PFSK-1 (cell line): ENCODE results near the gene CS.

Experiments used
- FOXP2 ChIP-seq: optimal IDR thresholded peaks from 2 replicates; pipeline ENCODE3; 2011; ENCODE audit warnings: borderline replicate concordance, control low read depth, inconsistent platforms; ENCODE audit not compliant: insufficient read depth; ENCODE audit errors: extremely low read length, extremely low read depth
- POLR2AphosphoS5 ChIP-seq: IDR thresholded peaks from 2 replicates; pipeline ENCODE4 v1.6.1; 2012; ENCODE audit warnings: low read depth, mild to moderate bottlenecking, control low read depth, low read length, moderate library complexity
- SIN3A ChIP-seq: IDR thresholded peaks from 2 replicates; pipeline ENCODE4 v1.6.1; 2012; ENCODE audit warnings: mild to moderate bottlenecking, low read length, moderate library complexity, borderline replicate concordance; ENCODE audit not compliant: insufficient read depth
- TAF1 ChIP-seq: IDR thresholded peaks from 2 replicates; pipeline ENCODE4 v1.6.1; 2012; ENCODE audit warnings: low read length, control low read depth, borderline replicate concordance; ENCODE audit not compliant: insufficient read depth
- TF ChIP-seq, protein P1 (sequence below), 2 experiments: IDR thresholded peaks; 2 replicates each; pipeline versions ENCODE4 v1.6.1 to v1.8.0; 2011 to 2012; ENCODE audit warnings: low read depth in 2 of 2, low read length in 2 of 2, control low read depth in 1 of 2, inconsistent platforms in 1 of 2, mild to moderate bottlenecking in 1 of 2, moderate library complexity in 1 of 2; ENCODE audit not compliant: insufficient read depth in 1 of 2

The CS gene

DNA sequence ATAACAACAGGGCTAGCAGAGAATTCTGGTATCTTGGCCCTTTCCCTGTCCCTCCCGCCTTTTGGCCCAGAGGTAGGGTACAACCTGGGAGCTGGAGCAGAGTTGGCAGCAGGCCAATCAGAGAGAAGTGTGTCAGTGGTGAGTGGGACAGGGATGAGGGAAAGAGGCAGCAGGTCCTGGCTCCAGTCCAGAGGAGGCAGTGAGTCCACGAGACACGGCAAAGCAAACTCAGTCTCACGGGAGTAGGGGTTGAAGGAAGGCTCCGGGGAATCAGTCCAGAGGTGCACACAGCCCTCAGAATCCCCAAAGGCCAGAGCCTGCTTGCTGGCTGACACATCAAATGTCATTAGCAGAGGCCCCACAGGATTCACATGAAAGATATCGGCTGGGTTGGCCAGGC lies 26.4 kb upstream of the CS start:
- no peak for TF ChIP-seq SIN3A
- no peak for TF ChIP-seq FOXP2
- TF ChIP-seq, protein P1, sequence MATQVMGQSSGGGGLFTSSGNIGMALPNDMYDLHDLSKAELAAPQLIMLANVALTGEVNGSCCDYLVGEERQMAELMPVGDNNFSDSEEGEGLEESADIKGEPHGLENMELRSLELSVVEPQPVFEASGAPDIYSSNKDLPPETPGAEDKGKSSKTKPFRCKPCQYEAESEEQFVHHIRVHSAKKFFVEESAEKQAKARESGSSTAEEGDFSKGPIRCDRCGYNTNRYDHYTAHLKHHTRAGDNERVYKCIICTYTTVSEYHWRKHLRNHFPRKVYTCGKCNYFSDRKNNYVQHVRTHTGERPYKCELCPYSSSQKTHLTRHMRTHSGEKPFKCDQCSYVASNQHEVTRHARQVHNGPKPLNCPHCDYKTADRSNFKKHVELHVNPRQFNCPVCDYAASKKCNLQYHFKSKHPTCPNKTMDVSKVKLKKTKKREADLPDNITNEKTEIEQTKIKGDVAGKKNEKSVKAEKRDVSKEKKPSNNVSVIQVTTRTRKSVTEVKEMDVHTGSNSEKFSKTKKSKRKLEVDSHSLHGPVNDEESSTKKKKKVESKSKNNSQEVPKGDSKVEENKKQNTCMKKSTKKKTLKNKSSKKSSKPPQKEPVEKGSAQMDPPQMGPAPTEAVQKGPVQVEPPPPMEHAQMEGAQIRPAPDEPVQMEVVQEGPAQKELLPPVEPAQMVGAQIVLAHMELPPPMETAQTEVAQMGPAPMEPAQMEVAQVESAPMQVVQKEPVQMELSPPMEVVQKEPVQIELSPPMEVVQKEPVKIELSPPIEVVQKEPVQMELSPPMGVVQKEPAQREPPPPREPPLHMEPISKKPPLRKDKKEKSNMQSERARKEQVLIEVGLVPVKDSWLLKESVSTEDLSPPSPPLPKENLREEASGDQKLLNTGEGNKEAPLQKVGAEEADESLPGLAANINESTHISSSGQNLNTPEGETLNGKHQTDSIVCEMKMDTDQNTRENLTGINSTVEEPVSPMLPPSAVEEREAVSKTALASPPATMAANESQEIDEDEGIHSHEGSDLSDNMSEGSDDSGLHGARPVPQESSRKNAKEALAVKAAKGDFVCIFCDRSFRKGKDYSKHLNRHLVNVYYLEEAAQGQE (IDR thresholded peaks at IDR 0.05; ENCODE audit: insufficient read depth in 1 of 2, low read depth in 2 of 2, low read length in 2 of 2), result no peak
- TF ChIP-seq POLR2AphosphoS5, result no peak
- TF ChIP-seq TAF1, result no peak

DNA sequence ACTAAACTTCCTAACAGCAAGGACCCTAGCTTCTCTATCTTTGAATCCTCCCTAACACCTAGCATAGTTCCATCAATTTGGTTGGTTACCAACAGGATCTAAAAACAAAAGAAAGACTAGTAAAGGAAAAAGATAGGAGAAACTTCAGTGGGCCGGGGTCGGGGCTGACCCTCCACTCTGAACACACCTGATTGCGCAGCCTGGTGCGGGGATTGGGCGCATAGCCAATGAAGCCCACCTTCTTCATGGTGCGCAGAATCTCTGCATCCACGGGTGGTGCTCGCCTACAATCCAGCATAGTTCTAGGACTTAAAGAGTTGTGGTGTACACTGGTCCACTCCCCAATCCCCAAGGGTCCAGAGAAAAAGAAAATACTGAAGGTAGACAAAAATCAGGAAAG lies 26.0 kb upstream of the CS start:
- TF ChIP-seq SIN3A (no peak), POLR2AphosphoS5 (no peak), FOXP2 (no peak), TAF1 (no peak)
- TF ChIP-seq, protein P1 (IDR thresholded peaks at IDR 0.05; ENCODE audit: insufficient read depth in 1 of 2, low read depth in 2 of 2, low read length in 2 of 2), result no peak

DNA sequence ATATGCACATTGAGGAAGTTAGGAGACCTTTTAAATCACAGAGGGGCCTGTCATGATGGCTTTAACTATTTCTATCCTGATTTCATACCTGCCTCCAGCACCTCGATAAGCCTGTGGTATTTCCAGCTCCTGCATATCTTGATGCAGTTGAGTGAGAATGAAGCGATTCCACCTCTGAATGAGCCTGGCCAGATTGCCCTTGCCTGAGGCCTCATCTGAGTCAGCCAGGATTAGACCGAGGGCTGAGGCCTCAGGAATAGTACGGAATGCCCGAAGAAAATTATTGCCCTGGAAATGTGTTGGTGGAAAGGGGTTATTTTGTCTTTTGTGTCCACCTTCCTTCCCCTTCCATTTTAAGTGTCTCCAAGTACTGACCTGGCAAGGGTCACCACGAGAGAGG lies 24.1 kb upstream of the CS start:
- TF ChIP-seq SIN3A, result no peak
- TF ChIP-seq FOXP2, result no peak
- TF ChIP-seq POLR2AphosphoS5, result no peak
- TF ChIP-seq TAF1, result no peak
- TF ChIP-seq, protein P1 (IDR thresholded peaks at IDR 0.05; ENCODE audit: insufficient read depth in 1 of 2, low read depth in 2 of 2, low read length in 2 of 2), result no peak

DNA sequence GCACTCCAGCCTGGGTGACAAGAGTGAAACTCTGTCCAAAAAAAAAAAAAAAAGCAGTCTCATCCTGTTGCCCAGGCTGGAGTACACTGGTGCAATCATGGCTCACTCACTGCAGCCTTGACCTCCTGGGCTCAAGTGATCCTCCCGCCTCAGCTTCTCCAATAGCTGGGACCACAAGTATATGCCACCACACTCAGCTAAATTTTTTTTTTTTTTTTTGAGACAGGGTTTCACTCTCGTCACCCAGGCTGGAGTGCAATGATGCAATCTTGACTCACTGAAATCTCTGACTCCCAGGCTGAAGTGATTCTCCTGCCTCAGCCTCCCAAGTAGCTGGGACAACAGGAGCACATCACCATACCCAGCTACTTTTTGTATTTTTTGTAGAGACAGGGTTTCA lies 20.9 kb upstream of the CS start:
- no peak for TF ChIP-seq SIN3A
- TF ChIP-seq POLR2AphosphoS5, result no peak
- no peak for TF ChIP-seq FOXP2
- TF ChIP-seq, protein P1 (IDR thresholded peaks at IDR 0.05; ENCODE audit: insufficient read depth in 1 of 2, low read depth in 2 of 2, low read length in 2 of 2), result no peak
- TF ChIP-seq TAF1, result no peak

DNA sequence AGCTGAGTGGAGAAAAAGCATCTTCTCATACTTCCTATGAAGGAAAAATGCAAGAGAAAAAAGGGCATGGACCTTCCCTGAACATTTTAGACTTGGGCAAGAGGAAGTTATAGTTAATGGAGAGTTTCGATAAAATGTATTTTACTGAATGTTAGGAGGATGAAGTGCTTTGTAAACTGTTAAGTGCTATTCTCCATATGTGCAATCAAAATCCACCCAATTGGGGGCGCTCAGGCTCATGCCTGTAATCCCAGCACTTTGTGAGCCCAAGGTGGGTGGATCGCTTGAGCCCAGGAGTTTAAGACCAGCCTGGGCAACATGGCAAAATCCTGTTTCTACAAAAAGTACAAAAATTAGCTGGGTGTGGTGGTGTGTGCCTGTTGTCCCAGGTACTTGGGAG lies 17.5 kb upstream of the CS start:
- no peak for TF ChIP-seq SIN3A
- TF ChIP-seq TAF1, result no peak
- TF ChIP-seq, protein P1 (IDR thresholded peaks at IDR 0.05; ENCODE audit: insufficient read depth in 1 of 2, low read depth in 2 of 2, low read length in 2 of 2), result no peak
- TF ChIP-seq FOXP2, result no peak
- no peak for TF ChIP-seq POLR2AphosphoS5
